GM10266 (cell line): ENCODE results near the gene OSTM1.

Source experiments
- DNase-seq: peaks from one replicate; pipeline ENCODE4 v3.0.0; 2012; ENCODE audit errors: extremely low spot score
- CTCF ChIP-seq: IDR thresholded peaks from 2 replicates; pipeline ENCODE4 v1.5.1; 2012; ENCODE audit warnings: mild to moderate bottlenecking, low read depth; ENCODE audit not compliant: control insufficient read depth, insufficient read depth; ENCODE audit errors: missing control alignments

Gene OSTM1

GRCh38 chr6:108039681-108040080, 34.9 kb downstream of the OSTM1 start:
- DNase-seq = no peak
- no peak for TF ChIP-seq CTCF

DNA sequence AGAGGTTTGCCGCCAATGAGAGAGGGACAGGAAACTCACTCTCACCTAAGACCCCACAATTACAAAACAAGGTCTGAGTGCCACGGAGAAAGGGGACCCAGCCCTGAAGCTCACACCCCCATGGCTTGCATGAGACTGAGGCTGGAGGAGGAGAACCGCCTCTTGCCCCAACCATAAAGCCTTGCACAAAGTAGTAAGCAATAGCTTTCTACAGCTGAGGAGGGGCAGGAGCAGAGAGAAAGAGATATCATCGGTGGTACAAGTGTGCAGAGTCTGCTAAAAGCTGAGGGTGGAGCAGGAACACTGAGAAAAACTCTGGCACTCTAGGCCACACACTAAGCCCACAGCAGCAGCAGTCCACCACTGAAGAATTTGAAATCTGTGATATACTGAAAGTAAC, 37.7 kb downstream of the OSTM1 start:
- no peak for DNase-seq
- no peak for TF ChIP-seq CTCF

GRCh38 chr6:108031968-108032367, 42.6 kb downstream of the OSTM1 start:
- DNase-seq = no peak
- no peak for TF ChIP-seq CTCF

DNA sequence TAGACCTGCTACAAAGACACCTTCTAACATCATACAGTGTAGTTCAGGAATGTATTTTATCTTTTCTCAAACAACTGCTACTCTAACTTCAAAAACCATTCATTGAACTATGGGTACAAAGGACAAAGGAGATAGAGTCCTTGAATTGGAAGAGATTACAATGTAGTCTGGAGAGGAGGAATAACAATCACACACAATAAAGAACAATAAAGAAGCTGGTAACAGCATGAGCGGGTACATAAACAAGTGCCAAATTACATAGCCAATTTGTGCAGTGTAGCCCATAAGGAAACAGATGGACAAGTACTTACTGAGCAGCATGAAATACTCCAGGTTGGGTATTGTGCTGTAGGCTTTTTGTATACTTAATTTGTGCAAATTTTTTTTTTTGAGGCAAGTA, 44.3 kb downstream of the OSTM1 start:
- no peak for TF ChIP-seq CTCF
- no peak for DNase-seq

DNA sequence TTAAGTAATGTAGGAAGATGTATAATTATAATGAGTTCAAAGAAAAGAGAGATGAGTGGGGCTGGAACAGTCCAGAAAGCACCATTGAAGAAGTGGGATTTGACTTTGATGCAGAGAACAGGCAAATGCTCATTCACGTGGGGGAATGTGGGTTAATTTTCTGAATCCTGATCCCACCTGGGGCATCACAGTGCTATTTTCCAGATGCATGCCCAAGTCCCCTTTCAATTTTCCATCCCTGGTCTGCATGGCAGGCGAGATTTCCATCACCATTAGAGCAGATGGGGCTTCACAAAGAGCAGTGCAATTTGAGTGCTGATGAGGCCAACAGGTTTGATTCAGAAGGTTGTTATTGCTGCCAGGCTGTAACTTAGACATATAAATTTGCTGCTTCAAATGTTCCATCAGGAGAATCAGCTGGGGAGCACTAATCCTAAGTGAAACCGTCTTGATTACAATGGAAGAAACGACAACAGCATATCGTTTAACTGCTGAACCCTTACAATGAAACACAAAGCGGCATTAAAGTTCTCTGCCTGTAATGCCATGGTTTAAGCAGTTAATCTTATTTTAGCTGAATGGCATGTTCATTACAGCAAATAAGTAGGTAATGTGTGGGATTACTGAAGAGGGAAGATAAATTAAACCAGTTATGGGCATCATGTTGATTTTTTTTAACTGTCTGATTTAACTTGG, 45.2 kb downstream of the OSTM1 start:
- DNase-seq = no peak
- no peak for TF ChIP-seq CTCF

GRCh38 chr6:108027594-108027993, 46.9 kb downstream of the OSTM1 start:
- TF ChIP-seq CTCF = no peak
- DNase-seq = no peak

DNA sequence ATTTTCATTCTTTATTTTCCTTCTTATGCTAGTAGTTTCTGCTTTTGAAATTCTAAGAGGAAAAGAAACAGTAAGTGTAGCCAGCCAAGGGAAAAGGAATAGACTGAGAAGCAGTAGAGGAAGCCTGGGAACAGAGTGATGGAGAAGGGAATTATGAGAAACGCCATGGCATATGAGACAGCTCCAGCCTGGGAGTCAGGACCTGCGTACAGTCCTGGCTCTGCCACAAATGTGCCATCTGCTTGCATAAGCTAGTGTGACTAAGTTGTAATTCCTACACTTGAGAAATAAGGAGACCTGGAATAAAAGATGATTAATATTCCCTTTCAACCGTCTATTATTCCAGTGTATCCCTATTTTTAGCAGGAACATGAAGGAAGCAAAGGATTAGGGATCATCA, 47.5 kb downstream of the OSTM1 start:
- no peak for TF ChIP-seq CTCF
- DNase-seq = no peak
